VCaP (cell line): ENCODE measurements around the gene RAD18.

Experiments
- H3K27ac ChIP-seq: fragments of 450-650 bp; 2 replicates; pipeline ENCODE4 v1.5.1; 2017
- CTCF ChIP-seq: fragments of 450-650 bp; conservative IDR thresholded peaks from 2 replicates; pipeline ENCODE4 v1.5.1; 2017; ENCODE audit warnings: mild to moderate bottlenecking, moderate library complexity

The RAD18 gene, protein sequence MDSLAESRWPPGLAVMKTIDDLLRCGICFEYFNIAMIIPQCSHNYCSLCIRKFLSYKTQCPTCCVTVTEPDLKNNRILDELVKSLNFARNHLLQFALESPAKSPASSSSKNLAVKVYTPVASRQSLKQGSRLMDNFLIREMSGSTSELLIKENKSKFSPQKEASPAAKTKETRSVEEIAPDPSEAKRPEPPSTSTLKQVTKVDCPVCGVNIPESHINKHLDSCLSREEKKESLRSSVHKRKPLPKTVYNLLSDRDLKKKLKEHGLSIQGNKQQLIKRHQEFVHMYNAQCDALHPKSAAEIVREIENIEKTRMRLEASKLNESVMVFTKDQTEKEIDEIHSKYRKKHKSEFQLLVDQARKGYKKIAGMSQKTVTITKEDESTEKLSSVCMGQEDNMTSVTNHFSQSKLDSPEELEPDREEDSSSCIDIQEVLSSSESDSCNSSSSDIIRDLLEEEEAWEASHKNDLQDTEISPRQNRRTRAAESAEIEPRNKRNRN

DNA sequence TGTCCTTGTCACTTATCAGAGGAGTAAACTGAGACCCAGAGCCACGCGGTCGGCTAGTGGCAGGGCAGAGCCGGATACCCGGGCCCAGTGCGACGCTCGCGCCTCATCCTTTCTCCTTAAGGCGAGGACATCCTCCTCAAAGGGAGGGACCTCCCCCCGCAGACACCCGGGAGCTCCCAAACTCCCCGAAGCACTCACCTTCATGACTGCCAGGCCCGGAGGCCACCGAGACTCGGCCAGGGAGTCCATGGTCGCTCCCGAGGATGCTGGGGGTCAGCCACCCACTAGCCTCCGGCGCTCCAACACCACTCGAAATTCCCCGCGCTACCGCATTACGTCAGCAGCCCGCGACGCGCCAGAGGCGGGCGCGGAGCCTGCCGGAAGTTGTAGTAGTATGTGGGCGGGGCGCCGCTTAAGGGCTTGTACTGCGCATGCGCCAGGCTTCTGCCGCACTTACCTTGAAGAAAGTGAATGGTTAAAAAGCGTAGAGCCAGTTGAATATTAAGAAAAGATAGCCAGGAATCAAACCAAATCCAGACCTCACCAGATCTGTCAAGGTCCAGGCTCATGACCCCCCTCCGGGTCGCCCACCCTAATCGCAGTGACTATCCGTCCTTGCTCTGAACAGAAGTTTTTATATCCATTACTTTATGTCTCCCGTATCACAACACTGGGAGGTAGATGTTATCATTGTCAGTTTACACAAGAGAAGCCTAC is at the start of gene RAD18:
RAD18 (minus strand) TSS at position 336 of the 717 bp plus-strand sequence; CDS start at position 249, 87 bp downstream.
- peak within 1 kb of the TSS; percentile 88 for H3K27ac ChIP-seq
- TF ChIP-seq CTCF: no peak

DNA sequence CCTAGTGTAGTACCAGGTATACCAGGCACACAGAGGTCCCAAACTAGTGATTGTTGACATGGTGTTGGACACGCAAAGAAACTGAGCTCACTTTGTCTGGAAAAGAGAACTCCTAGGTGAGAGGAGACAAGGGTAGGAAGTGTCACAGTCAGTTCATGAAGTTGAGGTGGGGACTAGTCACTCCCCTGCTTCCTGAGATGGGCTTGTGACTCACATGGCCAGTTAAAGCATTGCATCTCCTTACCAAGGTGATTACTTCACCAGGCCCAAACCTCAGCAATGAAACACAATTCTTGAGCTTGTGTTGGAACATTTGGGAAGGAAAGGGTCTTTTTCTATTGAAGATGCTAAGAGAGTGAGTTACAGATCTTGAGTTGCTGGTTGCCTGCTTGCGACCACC is 49.2 kb upstream of the RAD18 start:
- TF ChIP-seq CTCF: no peak
- no peak overlapping the region for H3K27ac ChIP-seq

GRCh38 chr3:9009976-9010545 is 46.8 kb upstream of the RAD18 start:
- H3K27ac ChIP-seq: no peak overlapping the region

GRCh38 chr3:9008550-9009255 is 45.4 kb upstream of the RAD18 start:
- TF ChIP-seq CTCF: no peak
- no peak overlapping the region for H3K27ac ChIP-seq

More at GRCh38 chr3:9009976-9010545, 46.8 kb upstream of the RAD18 start:
- no peak for TF ChIP-seq CTCF

GRCh38 chr3:9007928-9008327 is 44.7 kb upstream of the RAD18 start:
- H3K27ac ChIP-seq: no peak overlapping the region
- TF ChIP-seq CTCF: no peak

- no peak overlapping the region for H3K27ac ChIP-seq
- TF ChIP-seq CTCF: no peak
Observed at GRCh38 chr3:9007213-9007612, 43.9 kb upstream of the RAD18 start.
